MM.1S (cell line): ENCODE results near the gene WDR62.

Source experiments
- DNase-seq: peaks from one replicate; pipeline ENCODE4 v3.0.0-alpha.2; 2015
- H2AFZ ChIP-seq: fragments of 300-600 bp; sonication (generic); 2 replicates; pipeline ENCODE4 v1.6.0; 2016; ENCODE audit warnings: antibody characterized with exemption, low read length
- H3F3A ChIP-seq: fragments of 300-600 bp; sonication (generic); 2 replicates; pipeline ENCODE4 v1.6.1; 2016; ENCODE audit warnings: mild to moderate bottlenecking, antibody characterized with exemption, low read length, moderate library complexity, mixed read lengths; ENCODE audit not compliant: insufficient read depth
- H3K27ac ChIP-seq: fragments of 300-600 bp; sonication (generic); 2 replicates; pipeline ENCODE4 v1.5.1; 2016; ENCODE audit warnings: mild to moderate bottlenecking, low read length
- H3K27me3 ChIP-seq: fragments of 300-600 bp; sonication (generic); replicated peaks from 2 replicates; pipeline ENCODE4 v1.6.0; 2016; ENCODE audit warnings: low read length; ENCODE audit not compliant: insufficient read depth
- H3K36me3 ChIP-seq: fragments of 300-600 bp; sonication (generic); replicated peaks from 2 replicates; pipeline ENCODE4 v1.6.1; 2016; ENCODE audit warnings: mild to moderate bottlenecking, low read length, mixed read lengths; ENCODE audit not compliant: insufficient read depth
- H3K4me1 ChIP-seq: fragments of 300-600 bp; sonication (generic); 2 replicates; pipeline ENCODE4 v1.6.1; 2016; ENCODE audit warnings: low read length, mixed read lengths
- H3K4me2 ChIP-seq: fragments of 300-600 bp; sonication (generic); 2 replicates; pipeline ENCODE4 v1.6.0; 2016; ENCODE audit warnings: low read depth, low read length
- H3K4me3 ChIP-seq: fragments of 300-600 bp; sonication (generic); 2 replicates; pipeline ENCODE4 v1.5.1; 2016; ENCODE audit warnings: low read length, mixed read lengths
- H3K79me2 ChIP-seq: fragments of 300-600 bp; sonication (generic); 2 replicates; pipeline ENCODE4 v1.6.1; 2016; ENCODE audit warnings: mixed run types, low read length, mixed read lengths
- H3K9ac ChIP-seq: fragments of 300-600 bp; sonication (generic); 2 replicates; pipeline ENCODE4 v1.6.1; 2016; ENCODE audit warnings: low read length, mixed read lengths
- H3K9me2 ChIP-seq: fragments of 300-600 bp; sonication (generic); replicated peaks from 2 replicates; pipeline ENCODE4 v1.6.1; 2016; ENCODE audit warnings: mild to moderate bottlenecking, low read length, mixed read lengths; ENCODE audit not compliant: insufficient read depth
- H3K9me3 ChIP-seq: fragments of 300-600 bp; sonication (generic); replicated peaks from 2 replicates; pipeline ENCODE4 v1.6.1; 2016; ENCODE audit warnings: mild to moderate bottlenecking, low read length, mixed read lengths; ENCODE audit not compliant: insufficient read depth
- H4K20me1 ChIP-seq: fragments of 300-600 bp; sonication (generic); 2 replicates; pipeline ENCODE4 v1.6.1; 2016; ENCODE audit warnings: mild to moderate bottlenecking, low read length, moderate library complexity, mixed read lengths; ENCODE audit not compliant: insufficient read depth
- CTCF ChIP-seq: fragments of 300-600 bp; sonication (generic); IDR thresholded peaks from 2 replicates; pipeline ENCODE4 v1.5.1; 2016; ENCODE audit warnings: antibody characterized with exemption, low read length, mixed read lengths
- EZH2 ChIP-seq: fragments of 300-600 bp; sonication (generic); optimal IDR thresholded peaks from 2 replicates; pipeline ENCODE3; 2017; ENCODE audit warnings: low read depth, mild to moderate bottlenecking, antibody characterized with exemption, low read length, mixed read lengths
- EZH2phosphoT487 ChIP-seq: fragments of 300-600 bp; sonication (generic); IDR thresholded peaks from 2 replicates; pipeline ENCODE4 v1.6.1; 2018; ENCODE audit warnings: antibody characterized with exemption, low read length

The WDR62 gene

GRCh38 chr19:36150586-36150985 lies 95.9 kb downstream of the WDR62 start:
- Histone ChIP-seq H3K79me2 (no peaks in the 10 kb centered on the region), H3K4me2 (no peak overlapping the region), H3K27me3 (no peaks in the 10 kb centered on the region), H3K9ac (no peak overlapping the region), H3K9me3 (no peaks in the 10 kb centered on the region), H3K27ac (no peak overlapping the region), H3K9me2 (no peaks in the 10 kb centered on the region), H3K36me3 (peaks cover 4% of the 10 kb centered on the region; the same call in 1 of the 2 replicates), H4K20me1 (no peaks in the 10 kb centered on the region), H3K4me1 (no peaks in the 10 kb centered on the region), H3F3A (no peaks in the 10 kb centered on the region), H2AFZ (no peak overlapping the region), H3K4me3 (no peak overlapping the region)
- DNase-seq: no peak
- TF ChIP-seq CTCF (no peak), EZH2phosphoT487 (no peak), EZH2 (no peak)

GRCh38 chr19:36151144-36152018 lies 96.7 kb downstream of the WDR62 start:
- H3K9me3 ChIP-seq: no peaks in the 10 kb centered on the region
- H3K79me2 ChIP-seq: no peaks in the 10 kb centered on the region
- H3K4me3 ChIP-seq: no peak overlapping the region
- H2AFZ ChIP-seq: no peak overlapping the region
- H3F3A ChIP-seq: no peaks in the 10 kb centered on the region
- 0 out of 2 replicates have a peak, but pooled peaks cover 4% of the 10 kb centered on the region for H3K36me3 ChIP-seq
- H3K27me3 ChIP-seq: no peaks in the 10 kb centered on the region
- H3K4me1 ChIP-seq: no peaks in the 10 kb centered on the region
- DNase-seq: no peak
- no peak overlapping the region for H3K27ac ChIP-seq
- H3K4me2 ChIP-seq: no peak overlapping the region
- no peaks in the 10 kb centered on the region for H3K9me2 ChIP-seq
- TF ChIP-seq EZH2: no peak
- no peak for TF ChIP-seq CTCF
- no peak for TF ChIP-seq EZH2phosphoT487
- H3K9ac ChIP-seq: no peak overlapping the region
- H4K20me1 ChIP-seq: no peaks in the 10 kb centered on the region

GRCh38 chr19:36152019-36152351 lies 97.3 kb downstream of the WDR62 start:
- no peaks in the 10 kb centered on the region for H3K79me2 ChIP-seq
- no peaks in the 10 kb centered on the region for H3K9me3 ChIP-seq
- no peak overlapping the region for H2AFZ ChIP-seq
- H3K27ac ChIP-seq: no peak overlapping the region
- H3K4me2 ChIP-seq: no peak overlapping the region
- no peaks in the 10 kb centered on the region for H3K4me1 ChIP-seq
- TF ChIP-seq EZH2: no peak
- no peak for TF ChIP-seq CTCF
- TF ChIP-seq EZH2phosphoT487: no peak
- no peaks in the 10 kb centered on the region for H3F3A ChIP-seq
- no peaks in the 10 kb centered on the region for H3K9me2 ChIP-seq
- DNase-seq: no peak
- no peaks in the 10 kb centered on the region for H4K20me1 ChIP-seq
- 0 out of 2 replicates have a peak, but pooled peaks cover 4% of the 10 kb centered on the region for H3K36me3 ChIP-seq
- H3K27me3 ChIP-seq: no peaks in the 10 kb centered on the region
- H3K9ac ChIP-seq: no peak overlapping the region
- no peak overlapping the region for H3K4me3 ChIP-seq
